Mesenteric fat pad (tissue), 1 donor: ENCODE results near the gene GNRH2. TPM values are rescaled to one million over a fixed set of nuclear protein-coding genes. Genes with fewer than 3 reads are reported as not detected.

Source experiments
- total RNA-seq: library from RNA; stranded (reverse); fragmentation: NEBNext Ultra II Directional; extraction: Animal tissue kit (Norgen Biotek cat#: 25700); gene quantifications from one replicate; pipeline ENCODE4 v1.2.1, GENCODE V29; 2021
- donor health status: DM: yes; HTN: yes; CAD: no.

GNRH2 gene
- total RNA-seq, 1 donor from 2014 or later: not detected

Other genes starting within 250 kb of the GNRH2 start
- 57.7 TPM for gene CPXM1, start 243.0 kb upstream of the GNRH2 start, total RNA-seq
- gene C20orf141, start 228.6 kb upstream of the GNRH2 start, total RNA-seq: 0.84 TPM
- 0.10 TPM for gene TMEM239, start 227.3 kb upstream of the GNRH2 start, total RNA-seq
- gene PCED1A, start 203.0 kb upstream of the GNRH2 start, total RNA-seq: 28.5 TPM
- 42.0 TPM for gene VPS16, start 202.9 kb upstream of the GNRH2 start, total RNA-seq
- gene PTPRA, start 170.1 kb upstream of the GNRH2 start, total RNA-seq: 65.2 TPM
- 36.5 TPM for gene MRPS26, start 2.4 kb downstream of the GNRH2 start, total RNA-seq
- gene OXT, start 28.0 kb downstream of the GNRH2 start, total RNA-seq: 1.5 TPM
- 0.96 TPM for gene AVP, start 41.1 kb downstream of the GNRH2 start, total RNA-seq
- 15.4 TPM for gene FASTKD5, start 116.2 kb downstream of the GNRH2 start, total RNA-seq
- gene UBOX5, start 116.2 kb downstream of the GNRH2 start, total RNA-seq: 3.7 TPM
- 6.2 TPM for gene LZTS3, start 129.9 kb downstream of the GNRH2 start, total RNA-seq
- 59.3 TPM for gene DDRGK1, start 161.1 kb downstream of the GNRH2 start, total RNA-seq
- gene ITPA, start 165.9 kb downstream of the GNRH2 start, total RNA-seq: 38.0 TPM
- gene SLC4A11, start 195.6 kb downstream of the GNRH2 start, total RNA-seq: 1.2 TPM